ENCODE data around the gene DOCK6. TPM values are rescaled to one million over a fixed set of nuclear protein-coding genes. Genes with fewer than 3 reads are reported as not detected.
"Not testable (repeated sequence)": the region's sequence is repeated elsewhere in the genome, so short reads cannot be mapped to it uniquely, and the experiment has no call there.

Gene DOCK6
- total and polyA plus RNA-seq, 11 donors, result 21.6 to 57.8 (median 38.5) TPM

DNA sequence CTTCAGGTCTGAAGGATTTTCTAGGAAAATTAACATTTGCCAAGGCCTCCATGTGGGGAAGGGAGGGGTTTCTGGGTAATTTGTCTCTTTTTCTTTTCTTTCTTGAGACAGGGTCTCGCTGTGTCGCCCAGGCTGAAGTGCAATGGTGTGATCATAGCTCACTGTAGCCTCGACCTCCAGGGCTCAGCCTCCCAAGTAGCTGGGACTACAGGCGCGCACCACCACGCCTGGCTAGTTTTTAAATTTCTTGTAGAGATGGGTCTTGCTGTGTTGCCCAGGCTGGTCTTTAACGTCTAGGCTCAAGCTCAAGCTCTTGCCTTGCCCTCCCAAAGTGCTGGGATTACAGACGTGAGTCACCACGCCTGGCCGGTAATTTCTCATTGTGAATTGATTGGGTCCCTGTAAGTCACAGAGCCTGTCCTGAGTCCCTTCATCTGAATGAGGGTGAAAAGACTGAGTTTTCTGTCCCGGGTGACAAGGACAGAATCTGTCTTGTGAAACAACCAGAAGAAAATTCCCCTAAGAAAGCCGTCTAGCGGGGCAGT lies 96.8 kb downstream of the DOCK6 start:
- DNase-seq, result no peak
- TF ChIP-seq, protein P1, sequence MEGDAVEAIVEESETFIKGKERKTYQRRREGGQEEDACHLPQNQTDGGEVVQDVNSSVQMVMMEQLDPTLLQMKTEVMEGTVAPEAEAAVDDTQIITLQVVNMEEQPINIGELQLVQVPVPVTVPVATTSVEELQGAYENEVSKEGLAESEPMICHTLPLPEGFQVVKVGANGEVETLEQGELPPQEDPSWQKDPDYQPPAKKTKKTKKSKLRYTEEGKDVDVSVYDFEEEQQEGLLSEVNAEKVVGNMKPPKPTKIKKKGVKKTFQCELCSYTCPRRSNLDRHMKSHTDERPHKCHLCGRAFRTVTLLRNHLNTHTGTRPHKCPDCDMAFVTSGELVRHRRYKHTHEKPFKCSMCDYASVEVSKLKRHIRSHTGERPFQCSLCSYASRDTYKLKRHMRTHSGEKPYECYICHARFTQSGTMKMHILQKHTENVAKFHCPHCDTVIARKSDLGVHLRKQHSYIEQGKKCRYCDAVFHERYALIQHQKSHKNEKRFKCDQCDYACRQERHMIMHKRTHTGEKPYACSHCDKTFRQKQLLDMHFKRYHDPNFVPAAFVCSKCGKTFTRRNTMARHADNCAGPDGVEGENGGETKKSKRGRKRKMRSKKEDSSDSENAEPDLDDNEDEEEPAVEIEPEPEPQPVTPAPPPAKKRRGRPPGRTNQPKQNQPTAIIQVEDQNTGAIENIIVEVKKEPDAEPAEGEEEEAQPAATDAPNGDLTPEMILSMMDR (IDR thresholded peaks at IDR 0.05), result no peak
- TF ChIP-seq POLR2A (IDR thresholded peaks at IDR 0.05), result no peak
- Histone ChIP-seq H3K27me3 (no peaks in the 10 kb centered on the region), H3K4me3 (peak overlapping the region in 3 of 12 donors; percentile 12 to 13 (median 12)), H3K4me1 (peaks cover 3 to 43% (median 33%) of the 10 kb centered on the region in 12 donors), H3K27ac (peak overlapping the region; percentile 69 to 88 (median 82)), H3K36me3 (peaks cover 0 to 63% (median 53%) of the 10 kb centered on the region in 9 donors), H3K9me3 (peaks cover 0 to 7% (median 0%) of the 10 kb centered on the region in 12 donors)
- 79 to 87% (median 85%) methylated on average over 13 of the region's 13 CpGs for WGBS, 4 donors
- intact Hi-C loops (cut with DNase I), result loop anchor here in 1 of 10 donors (2.0 kb wide), 1 partner anchor 23 kb away; no protein-coding TSS in a partner anchor
- peak in 2 of 4 donors; percentile 3 to 5 for ATAC-seq

DNA sequence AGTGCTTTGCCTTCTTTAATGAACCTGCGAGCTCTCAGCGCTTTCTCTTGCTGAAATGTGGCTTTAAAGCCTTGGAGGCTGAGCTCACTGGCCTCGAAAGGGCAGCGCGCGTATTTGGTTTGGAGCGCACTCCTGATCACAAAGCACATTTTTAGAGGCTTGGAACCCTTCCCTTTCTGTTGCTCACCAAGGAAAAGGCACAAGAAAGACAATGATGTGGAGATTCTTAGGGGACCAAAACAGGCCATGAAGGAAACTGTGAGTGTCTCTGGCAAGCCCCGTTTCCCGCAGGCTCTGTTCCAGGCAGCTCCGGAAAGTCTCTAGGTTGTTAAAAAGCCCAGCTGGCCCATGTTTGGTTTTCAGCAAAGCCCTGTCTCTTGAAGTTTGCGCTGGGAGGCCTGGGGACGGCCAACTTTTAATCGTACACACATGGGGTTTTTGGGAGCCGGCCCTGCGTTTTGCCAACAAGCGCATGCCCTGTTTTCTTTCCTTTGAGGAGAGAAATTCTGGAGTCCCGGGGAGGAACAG lies 97.4 kb downstream of the DOCK6 start:
- peak overlapping the region in 6 of 12 donors; percentile 3 to 25 (median 13) for H3K4me3 ChIP-seq
- no peak for TF ChIP-seq POLR2A (IDR thresholded peaks at IDR 0.05)
- TF ChIP-seq, protein P1 (IDR thresholded peaks at IDR 0.05), result no peak
- H3K36me3 ChIP-seq, result peaks cover 0 to 56% (median 47%) of the 10 kb centered on the region in 9 donors
- ATAC-seq (peak; percentile 43 to 82 (median 74)), DNase-seq (peak; percentile 78 to 90 (median 85))
- H3K4me1 ChIP-seq, result peaks cover 3 to 44% (median 36%) of the 10 kb centered on the region in 12 donors
- peak overlapping the region; percentile 69 to 88 (median 82) for H3K27ac ChIP-seq
- H3K9me3 ChIP-seq, result peaks cover 0 to 11% (median 0%) of the 10 kb centered on the region in 12 donors
- 32 to 55% (median 34%) methylated on average over 17 of the region's 17 CpGs for WGBS, 4 donors
- intact Hi-C loops (cut with DNase I), result loop anchor here in 1 of 10 donors (2.0 kb wide), 1 partner anchor 22 kb away; no protein-coding TSS in a partner anchor
- H3K27me3 ChIP-seq, result no peaks in the 10 kb centered on the region

DNA sequence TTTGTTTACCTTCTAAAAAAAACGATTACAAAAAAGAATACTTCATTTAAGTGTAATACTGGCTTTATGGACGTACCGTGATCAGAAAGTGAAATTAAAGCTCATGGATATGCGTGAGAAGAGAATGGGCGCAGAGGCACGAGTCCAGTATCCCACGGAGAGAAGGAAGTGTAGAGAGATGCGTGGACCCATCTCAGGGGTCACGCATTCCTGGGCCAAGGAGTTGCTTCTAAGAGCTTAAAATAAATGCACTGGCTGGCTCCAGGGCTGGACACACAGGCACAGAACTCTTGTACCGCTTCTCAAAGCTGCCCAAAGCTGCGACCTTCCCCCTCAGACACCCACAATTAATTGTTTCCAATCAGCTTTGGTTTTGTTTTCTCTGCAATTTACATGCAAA lies 98.0 kb downstream of the DOCK6 start:
- intact Hi-C loops (cut with DNase I), result loop anchor here in 1 of 10 donors (2.0 kb wide), 1 partner anchor 21 kb away; no protein-coding TSS in a partner anchor
- TF ChIP-seq, protein P1 (IDR thresholded peaks at IDR 0.05), result no peak
- no peak for TF ChIP-seq POLR2A (IDR thresholded peaks at IDR 0.05)
- Histone ChIP-seq H3K9me3 (peaks cover 0 to 11% (median 0%) of the 10 kb centered on the region in 12 donors), H3K4me3 (peak overlapping the region in 4 of 12 donors; percentile 12 to 25 (median 14)), H3K27ac (peak overlapping the region; percentile 38 to 88 (median 82)), H3K27me3 (no peaks in the 10 kb centered on the region), H3K4me1 (peaks cover 3 to 51% (median 41%) of the 10 kb centered on the region in 12 donors), H3K36me3 (peaks cover 0 to 50% (median 41%) of the 10 kb centered on the region in 9 donors)
- DNase-seq (no peak), ATAC-seq (peak in 1 of 4 donors; percentile 16)
- 56 to 64% (median 60%) methylated on average over 11 of the region's 11 CpGs for WGBS, 4 donors

DNA sequence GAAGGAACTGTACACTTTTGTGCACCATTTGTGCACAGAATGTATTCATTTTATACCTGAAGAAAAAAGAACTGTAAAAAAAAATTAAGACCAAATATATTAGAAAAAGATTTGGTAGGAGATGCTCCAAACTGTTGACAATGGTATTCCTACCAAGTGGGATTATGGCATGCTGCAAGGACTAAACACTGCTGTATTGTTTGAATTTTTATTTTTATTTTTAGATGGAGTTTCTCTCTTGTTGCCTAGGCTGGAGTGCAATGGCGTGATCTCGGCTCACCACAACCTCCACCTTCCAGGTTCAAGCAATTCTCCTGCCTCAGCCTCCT lies 101.9 kb downstream of the DOCK6 start:
- peak overlapping the region in 8 of 12 donors; percentile 50 to 86 (median 64) for H3K27ac ChIP-seq
- H3K27me3 ChIP-seq; ATAC-seq; DNase-seq; intact Hi-C loops (cut with DNase I); H3K4me3 ChIP-seq: not testable (repeated sequence)
- H3K4me1 ChIP-seq, result peaks cover 3 to 61% (median 38%) of the 10 kb centered on the region in 12 donors
- 92 to 98% (median 97%) methylated on average over 2 of the region's 2 CpGs for WGBS, 4 donors
- H3K9me3 ChIP-seq, result peaks cover 0 to 11% (median 0%) of the 10 kb centered on the region in 12 donors
- H3K36me3 ChIP-seq, result peaks cover 0 to 11% (median 6%) of the 10 kb centered on the region in 9 donors
